Activated B cell treated with CpG ODN at 0.5 μM for 24 hours (primary cell): Measurements from ENCODE around the gene PLA2G3. TPM values are rescaled to one million over a fixed set of nuclear protein-coding genes. Genes with fewer than 3 reads are reported as not detected.

ENCODE experiments used
- ATAC-seq: fragments of 200-7000 bp; cut with Tn5 transposase; one replicate; pipeline ENCODE4 v1.10.0; 2021; ENCODE audit warnings: low read depth, mild to moderate bottlenecking, moderate library complexity
- CTCF ChIA-PET: fragments of 350-600 bp; sonication (Branson Sonifier 250); formaldehyde crosslinking; loops from one replicate; lab custom pipeline; 2021; ENCODE audit warnings: antibody characterized with exemption; lab: Charles Lee
- POLR2A ChIA-PET: fragments of 350-600 bp; sonication (Branson Sonifier 250); formaldehyde crosslinking; loops from one replicate; lab custom pipeline; 2021; ENCODE audit warnings: antibody characterized with exemption; lab: Charles Lee
- DNase-seq: peaks from one replicate; pipeline ENCODE4 v3.0.0; 2022
- H3K27ac Mint-ChIP-seq: one replicate; pipeline ENCODE4 v1.8.0; 2020; ENCODE audit warnings: mixed read lengths
- H3K27me3 Mint-ChIP-seq: one replicate; pipeline ENCODE4 v1.8.0; 2021; ENCODE audit warnings: mixed read lengths
- H3K36me3 Mint-ChIP-seq: one replicate; pipeline ENCODE4 v1.8.0; 2021; ENCODE audit warnings: low read depth, mixed read lengths
- H3K4me1 Mint-ChIP-seq: one replicate; pipeline ENCODE4 v1.8.0; 2021; ENCODE audit warnings: mixed read lengths
- H3K4me3 Mint-ChIP-seq: one replicate; pipeline ENCODE4 v1.8.0; 2020; ENCODE audit warnings: mild to moderate bottlenecking, mixed read lengths
- H3K9me3 Mint-ChIP-seq: one replicate; pipeline ENCODE4 v1.8.0; 2020; ENCODE audit warnings: mixed read lengths
- intact Hi-C: fragments of 100-400 bp; cut with micrococcal nuclease; formaldehyde crosslinking; loops from one replicate; pipeline ENCODE4 v1.15.1; 2024
- total RNA-seq: library from RNA; stranded (reverse); gene quantifications from 2 replicates; pipeline ENCODE4 v1.2.3, GENCODE V29; 2022
- TF ChIP-seq, protein P1 (sequence below): fragments of 200-600 bp; IDR thresholded peaks from one replicate; pipeline ENCODE4 v1.8.0; 2022; ENCODE audit warnings: antibody characterized with exemption, mild to moderate bottlenecking

Gene PLA2G3
- total RNA-seq, 1 donor from 2014 or later = not detected

DNA sequence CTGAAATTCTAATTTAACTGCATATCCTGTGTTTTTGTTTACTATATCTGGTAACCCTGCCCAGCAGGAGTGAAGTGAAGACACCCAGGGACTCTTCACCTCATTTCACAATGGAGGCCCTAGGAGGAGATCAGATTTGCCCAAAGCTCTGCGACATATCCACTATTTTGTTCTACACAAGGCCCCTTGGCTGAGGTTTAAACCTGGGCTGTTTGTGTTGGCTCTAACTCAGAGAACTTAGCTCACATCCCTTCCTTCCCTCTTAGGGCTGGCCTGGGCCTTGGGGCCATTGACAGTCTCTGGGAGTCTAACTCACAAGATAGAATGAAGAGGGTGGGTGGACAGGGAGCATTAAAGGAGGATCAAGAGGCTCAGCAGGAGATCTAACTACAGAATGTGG lies 8.2 kb upstream of the PLA2G3 start:
- H3K4me3 Mint-ChIP-seq = no peak overlapping the region
- DNase-seq = no peak
- CTCF ChIA-PET = interaction anchor here (1.4 kb wide), 1 partner anchor 59 kb away, joined by 3 read pairs; no protein-coding TSS in a partner anchor
- H3K4me1 Mint-ChIP-seq = peaks cover 1% of the 10 kb centered on the region
- TF ChIP-seq, protein P1, sequence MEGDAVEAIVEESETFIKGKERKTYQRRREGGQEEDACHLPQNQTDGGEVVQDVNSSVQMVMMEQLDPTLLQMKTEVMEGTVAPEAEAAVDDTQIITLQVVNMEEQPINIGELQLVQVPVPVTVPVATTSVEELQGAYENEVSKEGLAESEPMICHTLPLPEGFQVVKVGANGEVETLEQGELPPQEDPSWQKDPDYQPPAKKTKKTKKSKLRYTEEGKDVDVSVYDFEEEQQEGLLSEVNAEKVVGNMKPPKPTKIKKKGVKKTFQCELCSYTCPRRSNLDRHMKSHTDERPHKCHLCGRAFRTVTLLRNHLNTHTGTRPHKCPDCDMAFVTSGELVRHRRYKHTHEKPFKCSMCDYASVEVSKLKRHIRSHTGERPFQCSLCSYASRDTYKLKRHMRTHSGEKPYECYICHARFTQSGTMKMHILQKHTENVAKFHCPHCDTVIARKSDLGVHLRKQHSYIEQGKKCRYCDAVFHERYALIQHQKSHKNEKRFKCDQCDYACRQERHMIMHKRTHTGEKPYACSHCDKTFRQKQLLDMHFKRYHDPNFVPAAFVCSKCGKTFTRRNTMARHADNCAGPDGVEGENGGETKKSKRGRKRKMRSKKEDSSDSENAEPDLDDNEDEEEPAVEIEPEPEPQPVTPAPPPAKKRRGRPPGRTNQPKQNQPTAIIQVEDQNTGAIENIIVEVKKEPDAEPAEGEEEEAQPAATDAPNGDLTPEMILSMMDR = no peak
- peaks cover 4% of the 10 kb centered on the region for H3K9me3 Mint-ChIP-seq
- H3K36me3 Mint-ChIP-seq = no peaks in the 10 kb centered on the region
- H3K27ac Mint-ChIP-seq = no peak overlapping the region
- intact Hi-C loops = loop anchor here (2.0 to 5.0 kb wide), 2 partner anchors 41 to 384 kb away; partner anchors contain the start of gene SELENOM
- POLR2A ChIA-PET = no interaction called here
- no peak for ATAC-seq
- peaks cover 2% of the 10 kb centered on the region for H3K27me3 Mint-ChIP-seq

DNA sequence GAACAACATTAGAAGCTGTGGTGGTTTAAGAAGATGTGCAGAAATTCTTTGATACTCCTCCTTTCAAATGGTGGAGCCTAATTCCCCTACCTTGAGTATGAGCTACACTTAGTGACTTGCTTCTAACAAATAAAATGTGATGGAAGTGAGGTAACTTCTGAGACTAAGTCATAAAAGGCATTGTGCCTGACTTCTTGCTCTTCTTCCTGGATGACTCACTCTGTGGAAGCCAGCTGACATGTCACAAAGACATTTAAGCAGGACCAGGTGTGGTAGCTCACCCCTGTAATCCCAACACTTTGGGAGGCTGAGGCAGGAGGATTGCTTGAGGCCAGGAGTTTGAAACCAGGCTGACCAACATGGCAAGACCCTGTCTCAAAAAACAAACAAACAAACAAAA lies 3.9 kb upstream of the PLA2G3 start:
- no peak overlapping the region for H3K27ac Mint-ChIP-seq
- TF ChIP-seq, protein P1 = no peak
- ATAC-seq (no peak), DNase-seq (no peak)
- H3K4me3 Mint-ChIP-seq = no peak overlapping the region
- POLR2A ChIA-PET = interaction anchor here (1.1 kb wide), 1 partner anchor 175 kb away, joined by 4 read pairs; the partner anchor contains the start of gene TUG1
- intact Hi-C loops = no loop called here
- CTCF ChIA-PET = no interaction called here
- H3K27me3 Mint-ChIP-seq = peaks cover 9% of the 10 kb centered on the region
- peaks cover 1% of the 10 kb centered on the region for H3K4me1 Mint-ChIP-seq
- H3K36me3 Mint-ChIP-seq = no peaks in the 10 kb centered on the region
- H3K9me3 Mint-ChIP-seq = peaks cover 4% of the 10 kb centered on the region

DNA sequence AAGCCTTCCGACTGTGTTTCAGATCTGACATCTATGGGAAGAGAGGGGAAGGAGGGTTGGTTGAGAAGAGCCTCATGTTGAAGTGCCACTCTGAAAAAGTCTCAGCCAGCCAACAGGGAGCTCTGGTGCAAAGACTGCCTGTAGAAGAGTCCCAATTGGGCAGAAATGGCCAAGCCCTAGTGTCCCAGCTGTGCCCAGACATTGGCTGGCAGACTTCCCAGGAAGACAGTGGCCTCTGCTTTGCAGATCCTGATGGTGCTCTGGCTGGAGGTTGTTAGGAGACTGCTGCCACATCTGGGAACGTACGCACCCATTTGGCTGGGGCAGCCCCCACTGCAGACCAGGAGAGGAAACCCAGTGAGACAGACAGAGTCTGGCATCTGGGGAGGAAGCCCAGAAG lies 3.2 kb upstream of the PLA2G3 start:
- ChIA-PET CTCF (no interaction called here), POLR2A (interaction anchor here (1.1 kb wide), 1 partner anchor 174 kb away, joined by 4 read pairs; the partner anchor contains the start of gene TUG1)
- Mint-ChIP-seq H3K27me3 (peaks cover 9% of the 10 kb centered on the region), H3K36me3 (no peaks in the 10 kb centered on the region), H3K27ac (no peak overlapping the region), H3K4me1 (no peaks in the 10 kb centered on the region), H3K9me3 (peaks cover 4% of the 10 kb centered on the region), H3K4me3 (no peak overlapping the region)
- ATAC-seq = no peak
- intact Hi-C loops = no loop called here
- TF ChIP-seq, protein P1 = no peak
- no peak for DNase-seq

DNA sequence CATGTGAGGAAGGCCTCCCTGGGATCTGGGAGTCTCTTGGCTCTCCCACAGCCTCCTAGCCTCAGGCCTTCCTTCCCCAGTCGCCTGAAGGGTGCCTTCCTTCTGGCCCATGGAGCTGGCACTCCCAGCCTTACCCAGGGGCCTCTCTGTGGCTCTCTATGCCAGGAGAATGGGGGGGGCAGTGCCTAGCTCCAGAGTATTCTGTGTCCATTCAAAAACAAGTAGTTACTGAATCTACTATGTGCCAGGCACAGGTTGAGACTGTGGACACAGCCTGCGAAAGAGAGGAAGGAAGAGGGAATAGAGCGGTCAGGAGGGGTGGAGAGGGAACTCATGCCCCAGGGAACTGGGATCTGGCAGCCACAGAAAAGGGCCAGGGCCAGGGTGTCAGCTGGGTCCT lies 2.7 kb upstream of the PLA2G3 start:
- H3K9me3 Mint-ChIP-seq = peaks cover 4% of the 10 kb centered on the region
- CTCF ChIA-PET = interaction anchor here (0.6 kb wide), 1 partner anchor 19 kb away, joined by 4 read pairs; no protein-coding TSS in a partner anchor
- ATAC-seq (no peak), DNase-seq (no peak)
- H3K36me3 Mint-ChIP-seq = no peaks in the 10 kb centered on the region
- peaks cover 11% of the 10 kb centered on the region for H3K27me3 Mint-ChIP-seq
- TF ChIP-seq, protein P1 = no peak
- H3K27ac Mint-ChIP-seq = no peak overlapping the region
- intact Hi-C loops = no loop called here
- POLR2A ChIA-PET = no interaction called here
- no peak overlapping the region for H3K4me3 Mint-ChIP-seq
- H3K4me1 Mint-ChIP-seq = no peaks in the 10 kb centered on the region

DNA sequence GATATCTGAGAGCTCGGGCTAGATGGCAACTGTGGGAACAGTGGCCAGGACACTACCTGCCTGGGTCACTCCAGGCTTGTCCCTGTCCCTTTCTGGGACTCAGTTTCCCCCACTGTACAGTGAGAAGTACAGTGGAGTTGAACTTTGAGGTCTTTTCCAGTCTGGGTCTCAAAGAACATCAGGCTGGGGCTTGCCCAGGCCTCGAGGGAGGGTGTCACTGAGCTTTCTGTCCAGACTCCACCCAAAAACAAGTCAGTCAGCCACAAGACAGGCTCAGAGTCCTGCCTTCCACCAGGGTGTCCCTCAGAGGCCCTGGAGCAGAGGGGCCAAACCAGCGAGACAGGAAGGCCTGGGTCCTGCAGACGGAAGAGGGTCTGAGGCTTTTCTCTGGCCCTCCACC lies 2.0 kb upstream of the PLA2G3 start:
- no peak overlapping the region for H3K27ac Mint-ChIP-seq
- ATAC-seq (no peak), DNase-seq (no peak)
- TF ChIP-seq, protein P1 = no peak
- intact Hi-C loops = no loop called here
- CTCF ChIA-PET = no interaction called here
- peaks cover 4% of the 10 kb centered on the region for H3K9me3 Mint-ChIP-seq
- H3K36me3 Mint-ChIP-seq = no peaks in the 10 kb centered on the region
- peaks cover 11% of the 10 kb centered on the region for H3K27me3 Mint-ChIP-seq
- POLR2A ChIA-PET = no interaction called here
- no peak overlapping the region for H3K4me3 Mint-ChIP-seq
- no peaks in the 10 kb centered on the region for H3K4me1 Mint-ChIP-seq
